ENCODE data around the gene UQCRH.

UQCRH gene

DNA sequence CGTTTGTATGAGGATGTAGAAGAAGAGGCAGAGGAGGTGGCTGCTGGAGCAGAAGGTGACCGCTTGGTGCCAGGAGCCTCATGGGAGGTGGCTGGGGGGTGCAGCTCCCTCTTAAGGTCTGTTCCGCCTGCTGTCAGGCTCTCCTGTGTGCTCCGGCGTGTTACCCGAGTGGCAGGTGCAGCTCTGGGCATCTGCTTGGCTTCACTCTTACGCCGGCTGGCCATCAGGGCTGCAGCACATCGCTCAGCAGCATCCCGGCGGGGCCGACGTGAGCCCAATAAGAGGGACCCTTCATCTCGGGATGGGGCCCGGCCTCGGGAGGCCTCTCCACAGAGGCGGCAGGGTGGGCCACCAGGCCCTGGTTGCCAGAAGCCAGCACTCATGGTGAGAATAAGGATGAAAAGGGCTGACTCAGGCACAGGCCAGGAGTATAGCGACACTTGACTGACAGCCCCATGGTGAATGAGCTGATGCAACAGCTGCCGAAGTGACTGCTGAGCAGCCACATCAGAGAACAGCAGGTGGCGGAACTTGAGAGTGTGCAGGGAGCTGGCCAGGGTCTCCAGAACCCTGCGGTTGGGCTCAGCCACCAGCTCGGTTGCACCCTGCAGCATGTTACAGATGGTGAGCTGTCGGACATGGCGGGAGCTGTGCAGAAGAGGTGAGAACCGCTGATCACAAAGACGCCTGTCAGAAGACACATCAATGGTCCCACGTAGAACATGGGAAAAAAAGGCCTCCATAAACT lies 17.6 kb upstream of the UQCRH start:
- DNase-seq (ENCODE audit: extremely low read depth, low read depth), result no peak
- TF ChIP-seq, protein P1, sequence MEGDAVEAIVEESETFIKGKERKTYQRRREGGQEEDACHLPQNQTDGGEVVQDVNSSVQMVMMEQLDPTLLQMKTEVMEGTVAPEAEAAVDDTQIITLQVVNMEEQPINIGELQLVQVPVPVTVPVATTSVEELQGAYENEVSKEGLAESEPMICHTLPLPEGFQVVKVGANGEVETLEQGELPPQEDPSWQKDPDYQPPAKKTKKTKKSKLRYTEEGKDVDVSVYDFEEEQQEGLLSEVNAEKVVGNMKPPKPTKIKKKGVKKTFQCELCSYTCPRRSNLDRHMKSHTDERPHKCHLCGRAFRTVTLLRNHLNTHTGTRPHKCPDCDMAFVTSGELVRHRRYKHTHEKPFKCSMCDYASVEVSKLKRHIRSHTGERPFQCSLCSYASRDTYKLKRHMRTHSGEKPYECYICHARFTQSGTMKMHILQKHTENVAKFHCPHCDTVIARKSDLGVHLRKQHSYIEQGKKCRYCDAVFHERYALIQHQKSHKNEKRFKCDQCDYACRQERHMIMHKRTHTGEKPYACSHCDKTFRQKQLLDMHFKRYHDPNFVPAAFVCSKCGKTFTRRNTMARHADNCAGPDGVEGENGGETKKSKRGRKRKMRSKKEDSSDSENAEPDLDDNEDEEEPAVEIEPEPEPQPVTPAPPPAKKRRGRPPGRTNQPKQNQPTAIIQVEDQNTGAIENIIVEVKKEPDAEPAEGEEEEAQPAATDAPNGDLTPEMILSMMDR (IDR thresholded peaks at IDR 0.05; ENCODE audit: low read depth, low read length), result no peak

DNA sequence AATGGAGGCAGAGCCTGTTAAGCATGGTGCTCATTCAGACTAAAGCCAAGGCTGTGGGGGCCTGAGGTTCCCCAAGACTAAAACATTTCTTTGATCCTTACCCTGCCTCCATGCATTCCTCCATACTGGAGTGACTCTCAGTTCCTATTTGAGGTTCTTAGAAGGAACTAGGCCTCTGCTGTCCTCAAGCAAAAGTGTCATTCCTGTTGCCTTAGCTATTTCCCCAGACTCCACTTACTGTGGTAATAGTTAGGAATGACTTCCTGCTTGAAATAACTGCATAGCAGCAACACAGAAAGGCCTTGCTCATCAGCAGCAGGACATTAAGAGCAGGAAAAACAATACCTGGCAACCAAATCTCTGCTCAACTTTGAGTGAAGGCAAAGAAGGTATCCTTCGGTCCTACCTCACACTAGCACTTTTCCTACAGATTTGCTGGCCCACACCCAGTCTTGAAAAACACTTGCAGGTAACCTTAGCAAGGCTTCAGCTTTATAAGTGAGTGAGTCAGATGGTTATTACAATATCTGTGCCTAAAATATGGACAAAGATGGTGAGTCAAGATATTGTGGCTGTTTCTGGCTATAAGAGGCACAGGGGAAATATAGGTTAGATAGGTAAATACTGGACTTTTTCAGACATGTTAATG lies 14.9 kb upstream of the UQCRH start:
- no peak for DNase-seq (ENCODE audit: extremely low read depth, low read depth)
- TF ChIP-seq, protein P1 (IDR thresholded peaks at IDR 0.05; ENCODE audit: low read depth, low read length), result no peak

DNA sequence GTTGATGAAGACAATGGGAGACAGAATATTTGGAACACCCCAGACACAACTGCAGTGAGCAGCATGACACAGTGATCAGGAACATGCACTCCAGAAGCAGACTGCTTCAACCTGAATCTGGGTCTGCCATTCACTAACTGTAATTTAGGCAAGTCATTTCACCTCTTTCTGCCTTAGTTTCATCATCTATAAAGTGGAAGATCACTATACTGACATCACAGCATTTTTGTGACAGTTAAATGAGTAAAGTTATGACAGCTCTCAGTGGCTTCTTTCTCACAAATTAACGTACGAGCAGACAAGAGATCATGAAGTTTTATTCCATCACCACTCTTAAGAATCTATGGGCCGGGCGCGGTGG lies 14.4 kb upstream of the UQCRH start:
- no peak for DNase-seq (ENCODE audit: extremely low read depth, low read depth)
- TF ChIP-seq, protein P1 (IDR thresholded peaks at IDR 0.05; ENCODE audit: low read depth, low read length), result no peak

DNA sequence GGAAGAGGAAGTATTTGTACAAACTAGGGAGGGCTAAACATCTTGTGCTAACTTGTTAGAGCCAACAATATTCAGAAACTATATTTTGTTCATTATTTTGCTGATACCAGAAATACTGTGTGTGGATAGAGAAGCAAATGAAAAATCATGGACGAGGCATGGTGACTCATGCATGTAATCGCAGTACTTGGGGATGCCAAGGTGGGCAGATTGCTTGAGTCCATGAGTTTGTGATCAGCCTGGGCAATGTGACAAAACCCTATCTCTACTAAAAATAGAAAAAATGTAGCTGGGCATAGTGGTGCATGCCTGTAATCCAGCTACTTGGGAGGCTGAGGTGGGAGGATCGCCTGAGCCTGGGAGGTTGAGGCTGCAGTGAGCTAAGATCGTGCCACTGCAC lies 13.5 kb upstream of the UQCRH start:
- TF ChIP-seq, protein P1 (IDR thresholded peaks at IDR 0.05; ENCODE audit: low read depth, low read length), result no peak
- no peak for DNase-seq (ENCODE audit: extremely low read depth, low read depth)

DNA sequence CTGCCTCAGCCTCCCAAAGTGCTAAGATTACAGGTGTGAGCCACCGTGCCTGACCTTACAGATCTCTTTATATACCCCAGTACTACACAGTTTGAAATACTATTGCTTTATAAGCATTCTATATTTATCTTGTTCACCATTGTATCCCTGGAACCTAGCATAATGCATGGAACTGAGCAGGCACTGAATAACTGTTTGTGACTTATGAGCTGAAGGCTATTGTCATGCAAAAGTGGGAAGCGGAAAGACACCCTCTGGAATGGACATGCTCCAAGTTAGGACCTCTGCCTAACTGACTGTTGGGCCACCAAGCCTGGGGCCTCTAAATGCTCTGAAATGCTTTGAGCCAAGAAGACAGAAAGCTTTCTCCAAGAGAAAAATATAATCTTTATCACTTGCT lies 8.2 kb upstream of the UQCRH start:
- TF ChIP-seq, protein P1 (IDR thresholded peaks at IDR 0.05; ENCODE audit: low read depth, low read length), result no peak
- DNase-seq (ENCODE audit: extremely low read depth, low read depth), result no peak

DNA sequence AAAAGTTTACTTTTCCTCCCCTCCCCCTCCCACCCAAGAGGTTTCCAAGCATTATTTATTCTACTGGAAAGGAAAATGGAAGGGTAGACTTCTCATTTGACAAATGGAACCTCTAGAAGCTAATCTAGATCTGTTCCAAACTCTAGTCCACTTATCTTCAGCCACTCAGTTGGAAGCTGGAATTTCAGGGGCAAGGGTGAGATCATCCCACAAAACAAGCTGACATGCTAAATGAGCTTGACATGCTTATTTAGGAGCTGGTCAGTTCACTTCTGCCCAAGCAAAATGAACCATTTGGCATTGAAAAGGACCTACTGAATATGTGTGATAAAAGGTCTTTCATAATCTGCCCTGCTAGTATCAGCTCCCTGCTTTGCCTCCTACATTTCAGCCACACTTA lies 5.1 kb upstream of the UQCRH start:
- TF ChIP-seq, protein P1 (IDR thresholded peaks at IDR 0.05; ENCODE audit: low read depth, low read length), result no peak
- DNase-seq (ENCODE audit: extremely low read depth, low read depth), result no peak

DNA sequence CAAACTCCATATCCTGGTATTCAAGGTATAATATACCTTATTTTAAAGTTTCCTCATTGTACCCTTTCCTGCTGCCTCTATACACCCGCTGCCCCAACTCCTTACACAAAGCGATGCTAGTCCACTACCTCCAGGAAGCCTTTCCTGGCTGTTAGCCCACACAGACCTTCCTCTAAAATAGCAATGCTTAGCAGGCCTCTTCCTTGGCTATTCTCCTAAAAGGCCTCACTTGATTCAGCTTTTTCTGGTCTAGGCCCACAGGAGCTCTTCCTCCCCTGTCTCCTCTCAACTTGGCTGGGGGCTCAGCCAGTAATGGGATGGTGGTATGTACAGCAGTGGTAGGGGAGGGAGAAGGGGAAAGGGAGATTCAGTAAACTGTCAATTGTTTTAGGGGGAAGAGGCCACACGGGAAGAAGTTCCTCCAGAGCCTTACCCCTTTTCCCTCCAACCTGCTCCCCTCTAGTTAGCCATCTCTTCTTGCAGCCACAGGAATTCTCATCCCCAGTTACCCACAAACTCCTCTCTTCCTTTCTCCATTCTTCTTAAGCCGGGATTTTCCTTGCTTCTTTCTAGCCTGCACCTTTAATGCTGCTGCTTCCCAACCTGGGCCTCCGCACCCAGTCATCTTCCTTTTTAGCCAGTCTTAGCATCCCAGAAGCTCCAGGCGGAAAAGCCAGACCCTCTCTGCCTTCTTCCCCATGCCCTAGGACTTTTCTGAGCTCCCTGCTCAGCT lies 2.7 kb upstream of the UQCRH start:
- no peak for DNase-seq (ENCODE audit: extremely low read depth, low read depth)
- TF ChIP-seq, protein P1 (IDR thresholded peaks at IDR 0.05; ENCODE audit: low read depth, low read length), result no peak
